ENCODE results near the gene SPACDR. TPM values are rescaled to one million over a fixed set of nuclear protein-coding genes. Genes with fewer than 3 reads are reported as not detected.
A peak's percentile ranks its signal among the peaks of the same experiment; 100 is the strongest.
"Not testable (repeated sequence)": the region's sequence is repeated elsewhere in the genome, so short reads cannot be mapped to it uniquely, and the experiment has no call there.

The SPACDR gene
- total RNA-seq, 2 experiments from 2014 or later, result 0.64 to 0.93 TPM

- H3K4me1 ChIP-seq (ENCODE audit: insufficient read depth, low read length), result peaks cover 34% of the 10 kb centered on the region
- DNase-seq (peak in 1 of 14 experiments; percentile 8), ATAC-seq (ENCODE audit: poor library complexity) (no peak)
- no peaks in the 10 kb centered on the region for H3K27me3 Mint-ChIP-seq
- TF ChIP-seq, protein P1, sequence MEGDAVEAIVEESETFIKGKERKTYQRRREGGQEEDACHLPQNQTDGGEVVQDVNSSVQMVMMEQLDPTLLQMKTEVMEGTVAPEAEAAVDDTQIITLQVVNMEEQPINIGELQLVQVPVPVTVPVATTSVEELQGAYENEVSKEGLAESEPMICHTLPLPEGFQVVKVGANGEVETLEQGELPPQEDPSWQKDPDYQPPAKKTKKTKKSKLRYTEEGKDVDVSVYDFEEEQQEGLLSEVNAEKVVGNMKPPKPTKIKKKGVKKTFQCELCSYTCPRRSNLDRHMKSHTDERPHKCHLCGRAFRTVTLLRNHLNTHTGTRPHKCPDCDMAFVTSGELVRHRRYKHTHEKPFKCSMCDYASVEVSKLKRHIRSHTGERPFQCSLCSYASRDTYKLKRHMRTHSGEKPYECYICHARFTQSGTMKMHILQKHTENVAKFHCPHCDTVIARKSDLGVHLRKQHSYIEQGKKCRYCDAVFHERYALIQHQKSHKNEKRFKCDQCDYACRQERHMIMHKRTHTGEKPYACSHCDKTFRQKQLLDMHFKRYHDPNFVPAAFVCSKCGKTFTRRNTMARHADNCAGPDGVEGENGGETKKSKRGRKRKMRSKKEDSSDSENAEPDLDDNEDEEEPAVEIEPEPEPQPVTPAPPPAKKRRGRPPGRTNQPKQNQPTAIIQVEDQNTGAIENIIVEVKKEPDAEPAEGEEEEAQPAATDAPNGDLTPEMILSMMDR (IDR thresholded peaks at IDR 0.05), result no peak
- H3K9me3 ChIP-seq (ENCODE audit: control insufficient read depth in 1 of 2, insufficient read depth in 1 of 2, low read length in 2 of 2), result no peaks in the 10 kb centered on the region
- intact Hi-C loops (cut with DNase I, micrococcal nuclease), result no loop called here
- H3K36me3 ChIP-seq (ENCODE audit: insufficient read depth, low read length), result no peaks in the 10 kb centered on the region
- no peak overlapping the region for H3K27ac Mint-ChIP-seq
- no peak overlapping the region for H3K27ac ChIP-seq (ENCODE audit: low read depth in 1 of 2, low read length in 2 of 2)
- H3K27me3 ChIP-seq (ENCODE audit: control insufficient read depth in 1 of 2, insufficient read depth in 2 of 2, low read length in 2 of 2), result no peaks in the 10 kb centered on the region
- CTCF ChIA-PET, result interaction anchor here (0.6 to 1.9 kb wide), 2 partner anchors 42 to 191 kb away, joined by 4 to 6 read pairs; no protein-coding TSS in a partner anchor
- H3K4me3 Mint-ChIP-seq, result peak overlapping the region; percentile 42
- H3K4me3 ChIP-seq (ENCODE audit: low read length), result no peak overlapping the region
- H3K36me3 Mint-ChIP-seq (ENCODE audit: low read depth), result no peaks in the 10 kb centered on the region
- no peaks in the 10 kb centered on the region for H3K9me3 Mint-ChIP-seq
- POLR2A ChIA-PET, result interaction anchor here (2.1 kb wide), 1 partner anchor 21 kb away, joined by 18 read pairs; the partner anchor contains the start of genes MEPCE and ZCWPW1
- peaks cover 14% of the 10 kb centered on the region for H3K4me1 Mint-ChIP-seq (ENCODE audit: low read depth)
Measured at GRCh38 chr7:100449190-100449795, 14.8 kb downstream of the SPACDR start.

DNA sequence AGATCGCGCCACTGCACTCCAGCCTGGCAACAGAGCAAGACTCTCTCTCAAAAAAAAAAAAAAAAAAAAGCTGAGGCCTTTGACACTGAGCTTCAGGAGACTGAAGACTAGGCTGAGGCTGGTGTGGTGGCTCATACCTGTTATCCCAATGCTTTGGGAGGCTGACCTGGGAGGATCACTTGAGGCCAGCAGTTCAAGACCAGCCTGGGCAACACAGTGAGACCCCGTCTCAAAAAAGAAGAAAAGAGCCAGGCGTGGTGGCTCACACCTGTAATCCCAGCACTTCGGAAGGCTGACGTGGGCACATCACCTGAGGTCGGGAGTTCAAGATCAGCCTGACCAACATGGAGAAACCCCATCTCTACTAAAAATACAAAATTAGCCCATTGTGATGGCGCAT, 16.7 kb downstream of the SPACDR start:
- CTCF ChIA-PET, result not testable (repeated sequence)

DNA sequence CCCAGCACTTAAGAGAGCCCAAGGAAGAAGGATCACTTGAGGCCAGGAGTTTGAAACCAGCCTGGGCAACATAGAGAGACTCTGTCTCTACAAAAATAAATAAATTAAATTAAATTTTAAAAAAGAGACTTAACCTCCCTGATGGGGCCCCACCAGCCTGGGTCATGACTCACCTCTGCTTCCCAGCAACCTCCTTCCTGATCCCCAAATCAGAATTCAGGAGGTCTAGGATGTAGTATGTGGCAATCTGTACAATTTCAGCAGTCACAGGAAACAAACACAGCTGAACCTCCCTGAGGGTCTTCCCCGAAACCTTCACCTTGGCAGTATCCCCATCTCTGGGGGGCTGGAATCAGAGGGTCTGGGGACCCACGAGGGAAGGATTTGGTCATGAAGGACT, 18.0 kb downstream of the SPACDR start:
- Histone ChIP-seq H3K4me3 (ENCODE audit: low read length) (no peak overlapping the region), H3K4me1 (ENCODE audit: insufficient read depth, low read length) (peaks cover 27% of the 10 kb centered on the region), H3K36me3 (ENCODE audit: insufficient read depth, low read length) (no peaks in the 10 kb centered on the region), H3K27me3 (ENCODE audit: control insufficient read depth in 1 of 2, insufficient read depth in 2 of 2, low read length in 2 of 2) (no peaks in the 10 kb centered on the region), H3K9me3 (ENCODE audit: control insufficient read depth in 1 of 2, insufficient read depth in 1 of 2, low read length in 2 of 2) (no peaks in the 10 kb centered on the region), H3K27ac (ENCODE audit: low read depth in 1 of 2, low read length in 2 of 2) (no peak overlapping the region)
- intact Hi-C loops (cut with DNase I, micrococcal nuclease), result no loop called here
- Mint-ChIP-seq H3K4me1 (ENCODE audit: low read depth) (peaks cover 15% of the 10 kb centered on the region), H3K36me3 (ENCODE audit: low read depth) (no peaks in the 10 kb centered on the region), H3K4me3 (no peak overlapping the region), H3K9me3 (no peaks in the 10 kb centered on the region), H3K27ac (no peak overlapping the region), H3K27me3 (no peaks in the 10 kb centered on the region)
- ChIA-PET POLR2A (interaction anchor here (1.2 to 2.8 kb wide), 2 partner anchors 9 to 17 kb away, joined by 3 to 10 read pairs; partner anchors contain the start of gene ZCWPW1), CTCF (no interaction called here)
- ATAC-seq (ENCODE audit: poor library complexity), result no peak
- TF ChIP-seq, protein P1 (IDR thresholded peaks at IDR 0.05), result no peak
- DNase-seq, result no peak

More for the DNA sequence above, 16.7 kb downstream of the SPACDR start:
- H3K9me3 ChIP-seq (ENCODE audit: control insufficient read depth in 1 of 2, insufficient read depth in 1 of 2, low read length in 2 of 2); H3K4me3 ChIP-seq (ENCODE audit: low read length); H3K27ac Mint-ChIP-seq; H3K36me3 Mint-ChIP-seq (ENCODE audit: low read depth); H3K27me3 ChIP-seq (ENCODE audit: control insufficient read depth in 1 of 2, insufficient read depth in 2 of 2, low read length in 2 of 2); H3K27ac ChIP-seq (ENCODE audit: low read depth in 1 of 2, low read length in 2 of 2); intact Hi-C loops (cut with DNase I, micrococcal nuclease); H3K36me3 ChIP-seq (ENCODE audit: insufficient read depth, low read length); H3K27me3 Mint-ChIP-seq; H3K4me3 Mint-ChIP-seq; H3K9me3 Mint-ChIP-seq; ATAC-seq (ENCODE audit: poor library complexity): not testable (repeated sequence)
- H3K4me1 Mint-ChIP-seq (ENCODE audit: low read depth), result peaks cover 15% of the 10 kb centered on the region
- DNase-seq, result peak in 1 of 14 experiments; percentile 6
- H3K4me1 ChIP-seq (ENCODE audit: insufficient read depth, low read length), result peaks cover 27% of the 10 kb centered on the region
- POLR2A ChIA-PET, result interaction anchor here (0.6 to 1.3 kb wide), 2 partner anchors 11 to 19 kb away, joined by 3 to 5 read pairs; partner anchors contain the start of genes PPP1R35 and ZCWPW1

Data from CD4-positive, alpha-beta T cell (primary cell).